CMK (cell line): ENCODE results near the gene GPR158.
"Not testable (repeated sequence)": the region's sequence is repeated elsewhere in the genome, so short reads cannot be mapped to it uniquely, and the experiment has no call there.

Source experiments
- DNase-seq: peaks from one replicate; pipeline ENCODE4 v3.0.0-alpha.2; 2010; ENCODE audit warnings: low read depth

The GPR158 gene

GRCh38 chr10:25304606-25305005 lies 129.8 kb downstream of the GPR158 start:
- no peak for DNase-seq

DNA sequence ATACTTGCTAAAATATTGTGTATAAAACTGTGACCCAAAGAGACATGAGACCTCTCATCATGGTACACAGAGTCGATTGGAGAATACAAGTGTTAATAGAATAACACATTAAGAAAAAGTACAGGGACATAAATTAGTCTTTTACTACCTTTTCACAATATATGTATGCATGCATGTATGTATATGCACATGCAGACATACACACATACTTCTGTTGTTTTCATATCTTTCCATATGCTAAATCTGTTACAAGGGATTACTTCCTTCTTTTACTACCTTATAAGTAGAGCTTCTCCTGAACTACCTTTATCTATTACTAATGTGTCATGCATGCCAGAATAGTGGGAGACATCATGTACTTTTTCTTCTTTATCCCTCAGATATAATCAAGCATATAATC lies 131.6 kb downstream of the GPR158 start:
- DNase-seq, result no peak

GRCh38 chr10:25308278-25308677 lies 133.5 kb downstream of the GPR158 start:
- no peak for DNase-seq

DNA sequence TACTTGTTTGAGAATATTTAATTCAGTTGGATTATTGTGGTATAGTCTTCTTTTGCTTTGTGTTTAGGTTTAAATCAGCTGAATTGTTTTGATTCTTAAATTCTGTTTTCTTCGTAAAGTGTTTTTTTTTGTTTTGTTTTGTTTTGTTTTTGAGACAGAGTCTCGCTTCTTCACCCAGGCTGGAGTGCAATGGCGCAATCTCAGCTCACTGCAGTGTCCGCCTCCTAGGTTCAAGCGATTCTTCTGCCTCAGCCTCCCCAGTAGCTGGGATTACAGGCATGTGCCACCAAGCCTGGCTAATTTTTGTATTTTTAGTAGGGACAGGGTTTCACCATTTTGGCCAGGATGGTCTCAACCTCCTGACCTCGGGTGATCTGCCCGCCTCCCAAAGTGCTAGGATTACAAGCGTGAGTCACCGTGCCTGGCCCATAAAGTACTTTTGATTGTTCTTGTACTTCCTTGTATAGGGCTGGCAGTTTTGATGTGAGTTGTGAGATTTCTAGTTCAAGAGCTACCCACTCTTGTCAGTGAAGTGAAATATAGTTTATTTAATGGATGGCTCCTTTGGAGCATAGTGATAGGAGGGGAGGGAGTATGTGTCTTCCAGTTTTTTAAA lies 142.9 kb downstream of the GPR158 start:
- not testable (repeated sequence) for DNase-seq

DNA sequence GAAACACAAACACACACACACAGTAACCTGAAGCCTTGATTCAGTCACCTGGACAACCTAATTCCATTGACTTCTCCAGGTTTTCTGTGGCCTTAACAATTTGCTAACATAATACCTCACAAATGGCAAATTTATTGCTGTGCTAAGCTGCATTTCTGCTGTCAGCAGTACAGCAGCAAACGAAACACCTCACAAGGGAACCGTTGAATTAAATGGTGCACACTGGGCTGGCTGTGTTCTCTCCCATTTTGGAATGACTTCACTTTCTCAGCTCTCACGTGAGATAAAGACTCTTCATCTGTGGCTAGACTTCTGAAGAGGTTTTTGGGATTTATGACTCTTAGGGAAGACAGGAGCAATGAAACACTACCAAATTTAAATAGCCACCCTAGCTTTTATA lies 152.5 kb downstream of the GPR158 start:
- DNase-seq, result no peak

DNA sequence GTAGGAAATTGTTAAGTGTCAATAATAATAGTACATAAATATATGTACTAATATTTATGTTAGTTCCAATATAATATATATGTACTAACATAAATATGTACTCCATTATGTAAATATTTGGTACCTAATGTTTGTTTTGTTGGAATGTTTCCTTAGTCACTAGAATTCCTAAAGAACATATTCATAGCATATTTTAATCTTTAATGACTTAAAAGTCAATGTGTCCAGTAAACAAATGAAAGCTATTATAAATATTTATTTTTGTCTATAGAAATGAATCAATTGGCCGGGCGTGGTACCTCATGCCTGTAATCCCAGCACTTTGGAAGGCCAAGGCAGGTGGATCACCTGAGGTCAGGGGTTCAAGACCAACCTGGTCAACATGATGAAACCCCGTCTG lies 153.6 kb downstream of the GPR158 start:
- no peak for DNase-seq

DNA sequence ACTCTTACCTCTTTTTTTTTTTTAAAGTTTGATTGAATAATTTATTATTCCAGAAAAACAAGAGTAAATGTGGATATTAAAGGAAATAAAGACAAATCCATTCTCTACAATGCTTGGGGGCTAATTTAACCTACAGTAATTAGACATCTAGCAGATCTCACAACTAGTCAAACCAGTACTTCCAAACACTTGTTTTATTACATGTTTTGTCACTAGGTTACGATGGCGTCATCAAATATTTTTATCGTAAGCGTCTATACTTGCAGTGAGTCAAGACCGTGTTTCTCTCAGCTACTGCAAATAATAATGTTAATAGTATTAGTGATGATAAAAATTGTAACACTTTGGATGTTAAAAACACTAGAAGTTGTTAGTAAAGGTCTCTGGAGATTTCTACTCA lies 154.8 kb downstream of the GPR158 start:
- not testable (repeated sequence) for DNase-seq

- no peak for DNase-seq
Measured at GRCh38 chr10:25334445-25334844, 159.6 kb downstream of the GPR158 start.

DNA sequence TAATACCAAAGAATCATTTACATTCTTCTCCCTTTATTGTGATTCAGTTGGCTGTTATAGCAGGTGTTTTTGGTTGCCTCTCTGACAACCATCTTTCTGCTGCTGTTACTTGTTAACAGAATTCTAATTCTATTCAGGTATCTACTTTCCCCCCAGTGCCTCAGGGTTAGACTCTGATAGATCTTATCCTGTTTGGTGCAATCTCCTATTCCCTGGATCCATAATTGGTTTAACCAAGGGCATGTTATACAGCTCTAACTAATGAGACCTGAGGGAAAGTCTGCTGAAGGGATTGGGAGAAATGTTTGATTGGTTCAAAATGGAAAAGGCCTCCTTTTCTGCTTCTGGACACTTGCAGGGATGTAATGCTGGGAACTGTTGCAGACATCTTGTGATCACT lies 161.5 kb downstream of the GPR158 start:
- DNase-seq, result no peak

DNA sequence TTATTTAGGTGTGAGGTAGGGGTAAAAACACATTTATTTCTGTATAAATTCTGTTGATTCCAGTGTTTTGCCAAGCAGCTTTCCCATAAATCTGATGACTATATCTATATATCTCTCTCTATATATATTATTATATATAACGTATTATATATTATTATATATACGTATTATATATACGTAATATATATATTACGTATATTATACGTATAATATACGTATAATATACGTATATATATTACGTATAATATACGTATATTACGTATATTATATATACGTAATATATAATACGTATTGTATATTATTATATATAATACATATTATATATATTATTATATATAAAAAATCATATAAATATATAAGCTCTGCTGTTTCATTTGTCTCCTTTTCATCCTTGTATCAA lies 163.5 kb downstream of the GPR158 start:
- DNase-seq, result no peak

DNA sequence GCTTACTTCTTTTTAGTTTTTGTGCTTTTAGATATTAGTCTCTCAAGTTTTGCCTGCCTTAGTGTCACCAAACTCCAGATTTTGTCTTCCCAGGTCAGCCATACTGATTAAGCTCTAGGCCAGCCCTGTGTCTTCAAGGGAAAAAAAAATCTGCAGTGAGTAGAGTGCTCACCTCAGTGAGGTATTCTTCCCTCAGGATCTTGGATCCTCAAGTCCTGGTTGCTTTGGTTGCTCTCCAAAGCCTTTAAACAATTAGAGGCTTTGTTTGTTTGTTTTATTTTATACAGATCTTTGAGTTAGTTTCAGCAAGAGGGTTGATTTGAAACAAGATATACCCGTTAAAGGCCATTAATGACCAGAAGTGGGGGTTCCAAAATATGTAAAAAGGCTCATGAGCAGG lies 165.2 kb downstream of the GPR158 start:
- DNase-seq, result no peak

GRCh38 chr10:25349520-25349919 lies 174.7 kb downstream of the GPR158 start:
- no peak for DNase-seq

- no peak for DNase-seq
Measured at GRCh38 chr10:25356609-25357008, 181.8 kb downstream of the GPR158 start.

- DNase-seq, result no peak
Measured at GRCh38 chr10:25357269-25357668, 182.5 kb downstream of the GPR158 start.

DNA sequence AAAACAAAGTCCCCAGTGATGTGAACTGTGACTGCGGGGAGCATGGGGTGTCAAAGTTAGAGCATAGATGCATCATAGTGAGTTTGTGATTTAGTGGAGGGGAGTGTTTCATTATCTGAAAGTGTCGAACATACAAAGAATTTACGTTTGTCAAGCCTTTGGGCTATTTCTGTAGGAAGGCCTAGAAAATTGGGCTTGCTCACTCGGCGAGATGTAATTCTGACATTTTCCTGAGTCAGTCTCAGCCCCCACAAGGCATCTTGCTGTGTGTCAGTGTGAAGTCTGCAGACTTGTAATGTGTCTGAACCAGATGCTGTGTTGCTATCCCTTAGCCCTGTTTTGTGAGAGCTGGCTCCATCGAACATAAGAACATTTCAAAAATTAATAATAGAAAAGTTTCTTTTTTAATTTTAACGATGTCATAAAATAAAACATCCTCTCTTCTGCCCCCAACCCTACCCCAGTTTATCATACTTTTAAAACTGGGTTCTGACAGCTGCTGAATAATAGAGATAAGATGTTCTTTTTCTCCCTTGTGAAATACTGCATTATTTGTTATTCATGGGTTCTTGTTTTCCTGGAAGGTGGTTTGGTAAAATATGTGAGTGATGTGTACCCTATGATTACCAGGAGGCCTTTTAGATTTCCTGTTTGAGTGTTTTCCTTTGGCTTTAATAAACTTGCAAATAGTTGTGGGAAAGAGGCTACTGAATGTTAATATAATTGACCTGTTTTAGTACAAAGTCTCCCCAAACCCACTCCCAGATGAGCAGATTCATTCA lies 207.4 kb downstream of the GPR158 start:
- DNase-seq, result no peak

DNA sequence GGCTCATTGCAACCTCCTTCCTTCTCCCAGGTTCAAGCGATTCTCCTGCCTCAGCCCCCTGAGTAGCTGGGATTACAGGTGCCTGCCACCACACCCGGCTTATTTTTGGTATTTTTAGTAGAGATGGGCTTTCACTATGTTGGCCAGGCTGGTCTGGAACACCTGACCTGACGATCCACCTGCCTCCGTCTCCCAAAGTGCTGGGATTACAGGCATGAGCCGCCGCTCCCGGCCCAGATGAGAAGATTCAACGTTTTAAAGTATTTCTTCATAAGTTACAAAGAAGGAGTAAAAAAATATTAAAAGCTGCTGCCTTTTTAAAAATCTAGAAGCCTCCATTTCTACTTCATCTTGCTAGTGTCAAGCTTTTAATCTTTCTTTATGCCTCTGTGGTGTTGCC lies 208.1 kb downstream of the GPR158 start:
- not testable (repeated sequence) for DNase-seq

GRCh38 chr10:25383686-25384085 lies 208.9 kb downstream of the GPR158 start:
- no peak for DNase-seq

GRCh38 chr10:25384618-25385017 lies 209.8 kb downstream of the GPR158 start:
- no peak for DNase-seq

- DNase-seq, result no peak
Measured at GRCh38 chr10:25388188-25388861, 213.5 kb downstream of the GPR158 start.

- no peak for DNase-seq
Measured at GRCh38 chr10:25388862-25389206, 214.0 kb downstream of the GPR158 start.

DNA sequence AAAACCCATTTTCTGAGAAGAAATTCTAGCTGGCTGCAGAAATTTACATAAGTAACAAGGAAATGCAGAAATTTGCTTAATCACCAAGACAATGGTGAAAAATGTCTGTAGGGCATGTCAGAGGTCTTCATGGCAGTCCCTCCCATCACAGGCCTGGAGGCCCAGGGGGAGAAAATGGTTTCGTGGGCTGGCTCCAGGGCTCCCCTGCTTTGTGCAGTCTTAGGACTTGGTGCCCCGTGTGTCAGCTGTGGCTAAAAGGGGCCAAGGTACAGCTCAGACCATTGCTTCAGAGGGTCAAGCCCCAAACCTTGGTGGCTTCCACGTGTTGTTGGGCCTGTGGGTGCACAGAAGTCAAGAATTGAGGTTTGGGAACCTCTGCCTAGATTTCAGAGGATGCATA lies 215.9 kb downstream of the GPR158 start:
- no peak for DNase-seq

GRCh38 chr10:25392132-25392531 lies 217.3 kb downstream of the GPR158 start:
- no peak for DNase-seq

DNA sequence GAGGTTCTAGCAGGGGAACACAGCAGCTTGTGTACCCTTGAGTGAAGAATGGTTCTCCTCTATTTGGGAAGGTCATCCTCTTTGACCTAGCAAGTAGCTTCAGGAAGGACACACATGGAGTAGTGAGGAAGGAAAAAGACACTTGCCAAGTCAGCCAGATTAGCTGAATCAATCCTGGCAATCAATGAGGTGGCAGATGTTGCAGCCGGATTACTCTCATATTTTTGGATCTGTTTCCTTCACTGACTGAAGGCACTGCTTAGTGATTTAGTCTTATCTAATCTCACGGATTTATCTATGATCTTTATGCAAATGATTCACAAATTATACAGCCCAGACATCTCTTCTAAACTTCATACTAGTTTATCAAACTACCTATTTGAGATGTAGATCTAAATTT lies 218.8 kb downstream of the GPR158 start:
- no peak for DNase-seq
